K562 (cell line): ENCODE results near the gene IRF3. TPM values are rescaled to one million over a fixed set of nuclear protein-coding genes. Genes with fewer than 3 reads are reported as not detected.

Source experiments
- CBFB ChIP-seq: sonication (generic); formaldehyde crosslinking; IDR thresholded peaks from 2 replicates; pipeline ENCODE4 v1.4.0; 2020; ENCODE audit warnings: mild to moderate bottlenecking, missing genetic modification reagents
- DPF2 ChIP-seq: fragments of 450-650 bp; IDR thresholded peaks from 2 replicates; pipeline ENCODE4 v1.6.1; 2016
- EGR1 ChIP-seq: fragments of 450-650 bp; conservative IDR thresholded peaks from 2 replicates; pipeline ENCODE4 v1.6.1; 2017; ENCODE audit warnings: mild to moderate bottlenecking
- EP400 ChIP-seq: fragments of 450-650 bp; IDR thresholded peaks from 2 replicates; pipeline ENCODE4 v1.6.1; 2017; ENCODE audit warnings: antibody characterized with exemption, mild to moderate bottlenecking, moderate library complexity
- ERF ChIP-seq: fragments of 450-650 bp; formaldehyde crosslinking; IDR thresholded peaks from 2 replicates; pipeline ENCODE4 v1.4.0; 2020; ENCODE audit warnings: mild to moderate bottlenecking, mixed read lengths
- EWSR1 ChIP-seq: fragments of 450-650 bp; IDR thresholded peaks from 2 replicates; pipeline ENCODE4 v1.6.1; 2018; ENCODE audit warnings: borderline replicate concordance, mild to moderate bottlenecking, low read depth, moderate library complexity; ENCODE audit not compliant: partially characterized antibody
- FOXK2 ChIP-seq, 2 experiments: fragments of 450-650 bp; IDR thresholded peaks in 1 of 2; conservative IDR thresholded peaks in 1 of 2; 2 replicates each; pipeline ENCODE4 v1.6.1; 2016; ENCODE audit warnings: low read depth in 2 of 2, mild to moderate bottlenecking in 1 of 2
- HCFC1 ChIP-seq: IDR thresholded peaks from 2 replicates; pipeline ENCODE4 v1.6.1; 2012; ENCODE audit warnings: low read depth, low read length, improper control_type of control experiment
- HDAC2 ChIP-seq: fragments of 450-650 bp; IDR thresholded peaks from 2 replicates; pipeline ENCODE4 v1.6.1; 2016; ENCODE audit warnings: mild to moderate bottlenecking
- HNRNPL ChIP-seq: fragments of 200-400 bp; formaldehyde crosslinking; IDR thresholded peaks from 2 replicates; pipeline ENCODE4 v1.6.1; 2017; ENCODE audit warnings: low read depth, mild to moderate bottlenecking, low read length
- LCOR ChIP-seq: sonication (generic); formaldehyde crosslinking; IDR thresholded peaks from 2 replicates; pipeline ENCODE4 v1.8.0; 2022; ENCODE audit warnings: mild to moderate bottlenecking, missing genetic modification reagents
- NCOA6 ChIP-seq: fragments of 450-650 bp; IDR thresholded peaks from 2 replicates; pipeline ENCODE4 v1.6.1; 2017; ENCODE audit warnings: mild to moderate bottlenecking
- NFE2 ChIP-seq: IDR thresholded peaks from 2 replicates; pipeline ENCODE4 v1.6.1; 2014; ENCODE audit warnings: antibody characterized with exemption, low read depth
- PCBP1 ChIP-seq: fragments of 200-400 bp; formaldehyde crosslinking; IDR thresholded peaks from 2 replicates; pipeline ENCODE4 v1.6.1; 2018; ENCODE audit warnings: mild to moderate bottlenecking, low read depth, low read length; ENCODE audit not compliant: poor library complexity, severe bottlenecking
- PHF21A ChIP-seq: fragments of 450-650 bp; IDR thresholded peaks from 2 replicates; pipeline ENCODE4 v1.6.1; 2017; ENCODE audit warnings: low read depth, borderline replicate concordance
- PHF8 ChIP-seq: fragments of 200-600 bp; sonication (generic); IDR thresholded peaks from 2 replicates; pipeline ENCODE4 v1.6.1; 2012; ENCODE audit warnings: mixed run types, mild to moderate bottlenecking, inconsistent platforms, low read length, moderate library complexity, borderline replicate concordance
- POLR2G ChIP-seq: fragments of 200-400 bp; formaldehyde crosslinking; IDR thresholded peaks from 2 replicates; pipeline ENCODE4 v1.6.1; 2017; ENCODE audit warnings: low read depth, mild to moderate bottlenecking, antibody characterized with exemption, low read length, moderate library complexity
- RBBP5 ChIP-seq: fragments of 200-600 bp; sonication (generic); IDR thresholded peaks from 2 replicates; pipeline ENCODE4 v1.6.1; 2012; ENCODE audit warnings: borderline replicate concordance, mild to moderate bottlenecking, low read length, control low read depth, inconsistent platforms; ENCODE audit not compliant: insufficient read depth, poor library complexity, severe bottlenecking
- RBM22 ChIP-seq: fragments of 200-400 bp; formaldehyde crosslinking; IDR thresholded peaks from 2 replicates; pipeline ENCODE4 v1.6.1; 2018; ENCODE audit warnings: low read length, low read depth; ENCODE audit not compliant: poor library complexity, severe bottlenecking
- RERE ChIP-seq: sonication (generic); formaldehyde crosslinking; IDR thresholded peaks from 2 replicates; pipeline ENCODE4 v1.8.0; 2023; ENCODE audit warnings: missing genetic modification reagents, mild to moderate bottlenecking, borderline replicate concordance
- SP2 ChIP-seq: IDR thresholded peaks from 2 replicates; pipeline ENCODE4 v1.6.1; 2011; ENCODE audit warnings: mild to moderate bottlenecking, low read depth, low read length, moderate library complexity; ENCODE audit not compliant: poor library complexity, severe bottlenecking; ENCODE audit errors: extremely low read depth
- SRSF3 ChIP-seq: fragments of 200-400 bp; formaldehyde crosslinking; IDR thresholded peaks from 2 replicates; pipeline ENCODE4 v1.6.1; 2016; ENCODE audit warnings: mild to moderate bottlenecking, low read length, moderate library complexity; ENCODE audit not compliant: insufficient read depth
- TGIF2 ChIP-seq: sonication (generic); formaldehyde crosslinking; IDR thresholded peaks from 2 replicates; pipeline ENCODE4 v1.8.1; 2022; ENCODE audit warnings: mild to moderate bottlenecking, missing genetic modification reagents, moderate library complexity
- ZNF263 ChIP-seq: sonication (generic); formaldehyde crosslinking; IDR thresholded peaks from 2 replicates; pipeline ENCODE4 v1.8.0; 2022; ENCODE audit warnings: mild to moderate bottlenecking, missing genetic modification reagents, borderline replicate concordance
- ZNF347 ChIP-seq: fragments of 450-650 bp; formaldehyde crosslinking; IDR thresholded peaks from 2 replicates; pipeline ENCODE4 v1.4.0; 2020; ENCODE audit warnings: low read depth, mild to moderate bottlenecking, moderate library complexity
- polyA plus RNA-seq, 8 experiments: library from polyadenylated mRNA; depleted of rRNA in 4 of 8; stranded (reverse) in 5 of 8; unstranded in 3 of 8; fragments of >200 nt; fragmentation: Nextera tagmentation in 2 of 8; fragmentation: Illumina TruSeq in 1 of 8; extraction: Ambion mirVana in 2 of 8; extraction: Trizol in 1 of 8; gene quantifications; 2 replicates each; pipeline versions ENCODE4 v1.2.1 to v1.2.3, GENCODE V29; 2011 to 2014; ENCODE audit warnings: inconsistent platforms in 1 of 8, missing spikeins in 1 of 8
- total RNA-seq, 7 experiments: library from RNA; depleted of rRNA in 6 of 7; stranded (reverse); fragments of >200 nt in 6 of 7; fragmentation: Illumina TruSeq in 2 of 7; extraction: Trizol in 2 of 7; gene quantifications; 2 replicates each; pipeline versions ENCODE4 v1.2.1 to v1.2.3, GENCODE V29; 2011 to 2021; ENCODE audit warnings: low replicate concordance in 1 of 7

The IRF3 gene
- total and polyA plus RNA-seq, 9 of the 15 experiments (the other 6 are each of a cell fraction or from before 2014, with no cell fraction given) = 7.5 to 145 (median 65.4) TPM

GRCh38 chr19:49640113-49640898 lies 25.4 kb downstream of the IRF3 start, which contains the start of gene RRAS (continued):
- TF ChIP-seq NCOA6 (no peak), CBFB (CRISPR knock-in tag) (no peak), EWSR1 (no peak), RBBP5 (peak; percentile 20), POLR2G (peak; percentile 89), TGIF2 (CRISPR knock-in tag) (no peak), HCFC1 (peak; percentile 51), RERE (CRISPR knock-in tag) (no peak), PHF8 (peak; percentile 64; the same call in 1 of the 2 replicates), SRSF3 (no peak), LCOR (peak; percentile 78; the same call in 1 of the 2 replicates), DPF2 (peak; percentile 73), PHF21A (no peak), PCBP1 (no peak), ZNF347 (CRISPR knock-in tag) (no peak), EP400 (peak; percentile 74), ZNF263 (no peak; the same call in 1 of the 2 replicates), SP2 (no peak), HNRNPL (no peak), HDAC2 (peak; percentile 88), RBM22 (no peak), FOXK2 (conservative IDR thresholded peaks at IDR 0.05 in 1 of 2, IDR thresholded peaks at IDR 0.05 in 1 of 2; ENCODE audit: low read depth in 2 of 2) (no peak; a peak in 1 of 4 replicates), EGR1 (no peak), ERF (no peak), NFE2 (no peak)
